ENCODE data around the gene ERVK3-1. TPM values are rescaled to one million over a fixed set of nuclear protein-coding genes. Genes with fewer than 3 reads are reported as not detected.
A peak's percentile ranks its signal among the peaks of the same experiment; 100 is the strongest.

ERVK3-1 gene
- total and polyA plus RNA-seq, 2 of the 13 experiments (the other 11 are each of a cell fraction or from before 2014, with no cell fraction given) = 28.5 to 38.7 TPM

DNA sequence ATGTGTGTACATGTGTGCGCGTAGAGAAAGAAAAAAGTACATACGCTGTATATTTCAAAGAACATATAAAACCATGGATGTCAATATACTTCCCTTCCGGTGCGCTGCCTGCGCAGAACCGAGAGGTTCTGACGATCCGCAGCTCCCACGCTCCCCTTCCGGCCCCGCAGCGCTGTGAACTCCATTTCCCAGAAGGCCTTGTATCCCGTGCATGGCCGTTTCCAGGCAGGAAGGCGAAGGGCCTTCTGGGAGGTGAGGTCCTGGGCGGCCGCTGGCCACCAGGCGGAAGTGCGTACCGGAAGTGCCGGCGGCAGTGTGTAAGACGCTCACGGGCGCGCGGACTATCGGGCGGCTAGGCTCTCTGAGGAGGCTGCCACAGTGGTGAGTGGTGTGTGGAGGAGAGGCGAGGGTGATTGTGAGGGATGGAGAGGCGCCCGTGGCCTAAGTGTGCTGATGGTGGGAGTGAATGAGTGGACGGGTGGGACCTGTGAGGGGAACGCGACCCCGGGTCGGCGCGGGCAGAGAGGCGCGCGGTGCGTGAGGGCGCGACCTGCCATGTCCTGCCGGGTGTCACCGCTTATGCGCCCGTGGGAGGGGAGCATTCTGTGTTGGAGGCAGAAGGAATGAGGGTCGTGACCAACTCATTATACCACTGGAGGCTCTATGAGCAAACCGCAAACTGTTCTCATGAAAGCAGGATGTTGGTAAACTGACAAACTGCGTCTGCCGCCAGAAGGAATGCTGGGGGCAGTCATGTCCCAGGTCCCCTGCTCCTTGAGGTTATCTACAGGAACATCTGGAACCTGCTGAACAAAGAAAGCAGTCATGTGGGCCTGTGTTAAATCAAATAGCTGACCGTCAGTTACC lies at the start of gene ERVK3-1 (continued):
- no peak for TF ChIP-seq ZSCAN20 (CRISPR knock-in tag; IDR thresholded peaks at IDR 0.05; ENCODE audit: borderline replicate concordance)
- peak; percentile 99 for TF ChIP-seq HCFC1 (IDR thresholded peaks at IDR 0.05; ENCODE audit: low read depth, low read length)
- TF ChIP-seq ZSCAN21 (CRISPR knock-in tag; IDR thresholded peaks at IDR 0.05; ENCODE audit: borderline replicate concordance) = no peak; the same call in 1 of the 2 replicates
- TF ChIP-seq MED1 (CRISPR knock-in tag; IDR thresholded peaks at IDR 0.05) = peak; percentile 52
- TF ChIP-seq ZNF569 (CRISPR knock-in tag; IDR thresholded peaks at IDR 0.05; ENCODE audit: borderline replicate concordance) = no peak
- TF ChIP-seq MTF2 (CRISPR knock-in tag; IDR thresholded peaks at IDR 0.05; ENCODE audit: borderline replicate concordance) = no peak
- no peak for TF ChIP-seq JDP2 (CRISPR knock-in tag; IDR thresholded peaks at IDR 0.05; ENCODE audit: borderline replicate concordance)
- peak in 1 of 2 experiments; percentile 79; a peak in 2 of 4 replicates for TF ChIP-seq KLF16 (CRISPR knock-in tag; IDR thresholded peaks at IDR 0.05)
- TF ChIP-seq HMG20B (CRISPR knock-in tag; conservative IDR thresholded peaks at IDR 0.05) = no peak
- TF ChIP-seq TEF (CRISPR knock-in tag; IDR thresholded peaks at IDR 0.05) = no peak
- no peak for TF ChIP-seq CHCHD3 (CRISPR knock-in tag; IDR thresholded peaks at IDR 0.05)
- TF ChIP-seq STAT5B (CRISPR knock-in tag; IDR thresholded peaks at IDR 0.05) = no peak
- no peak for TF ChIP-seq PCBP2 (optimal IDR thresholded peaks at IDR 0.05; ENCODE audit: low read depth, low read length, poor library complexity, severe bottlenecking)
- no peak for TF ChIP-seq USF2 (IDR thresholded peaks at IDR 0.05; ENCODE audit: low read depth, low read length)
- TF ChIP-seq USF2 (CRISPR knock-in tag; IDR thresholded peaks at IDR 0.05; ENCODE audit: borderline replicate concordance) = no peak
- no peak for TF ChIP-seq PLRG1 (conservative IDR thresholded peaks at IDR 0.05)
- TF ChIP-seq KAT2B (IDR thresholded peaks at IDR 0.05; ENCODE audit: borderline replicate concordance, low read depth, low read length) = no peak
- peak; percentile 90 for TF ChIP-seq MXI1 (IDR thresholded peaks at IDR 0.05; ENCODE audit: borderline replicate concordance, low read depth, low read length)
- no peak for TF ChIP-seq ZNF878 (CRISPR knock-in tag; IDR thresholded peaks at IDR 0.05)
- peak; percentile 91 for TF ChIP-seq ASH2L (IDR thresholded peaks at IDR 0.05; ENCODE audit: insufficient read length, low read depth, low read length)
- TF ChIP-seq, protein P1, sequence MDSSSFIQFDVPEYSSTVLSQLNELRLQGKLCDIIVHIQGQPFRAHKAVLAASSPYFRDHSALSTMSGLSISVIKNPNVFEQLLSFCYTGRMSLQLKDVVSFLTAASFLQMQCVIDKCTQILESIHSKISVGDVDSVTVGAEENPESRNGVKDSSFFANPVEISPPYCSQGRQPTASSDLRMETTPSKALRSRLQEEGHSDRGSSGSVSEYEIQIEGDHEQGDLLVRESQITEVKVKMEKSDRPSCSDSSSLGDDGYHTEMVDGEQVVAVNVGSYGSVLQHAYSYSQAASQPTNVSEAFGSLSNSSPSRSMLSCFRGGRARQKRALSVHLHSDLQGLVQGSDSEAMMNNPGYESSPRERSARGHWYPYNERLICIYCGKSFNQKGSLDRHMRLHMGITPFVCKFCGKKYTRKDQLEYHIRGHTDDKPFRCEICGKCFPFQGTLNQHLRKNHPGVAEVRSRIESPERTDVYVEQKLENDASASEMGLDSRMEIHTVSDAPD (CRISPR knock-in tag; IDR thresholded peaks at IDR 0.05) = peak; percentile 83
- TF ChIP-seq DZIP1 (CRISPR knock-in tag; IDR thresholded peaks at IDR 0.05) = no peak
- no peak for TF ChIP-seq MAFG (CRISPR knock-in tag; IDR thresholded peaks at IDR 0.05)
